ELF-1 (cell line): ENCODE data around the gene ALDOA.
A peak's percentile ranks its signal among the peaks of the same experiment; 100 is the strongest.
"Not testable (repeated sequence)": the region's sequence is repeated elsewhere in the genome, so short reads cannot be mapped to it uniquely, and the experiment has no call there.

ENCODE experiments used
- DNase-seq: peaks from one replicate; pipeline ENCODE4 v3.0.0-alpha.2; 2016; ENCODE audit warnings: low read depth, low spot score

Gene ALDOA

GRCh38 chr16:30090610-30091331 is 25.2 kb downstream of the ALDOA start:
- no peak for DNase-seq

- DNase-seq, result peak; percentile 97
Measured at GRCh38 chr16:30091474-30092372, 26.2 kb downstream of the ALDOA start, which contains the start of gene TBX6. Gene TBX6, minus strand, starts transcription at chr16:30091924. Its CDS starts 731 bp downstream, at chr16:30091193.

GRCh38 chr16:30092373-30093010 is 26.9 kb downstream of the ALDOA start:
- peak; percentile 97 for DNase-seq

- no peak for DNase-seq
Measured at GRCh38 chr16:30094541-30095165, 29.1 kb downstream of the ALDOA start.

GRCh38 chr16:30095166-30096078 is 29.9 kb downstream of the ALDOA start:
- no peak for DNase-seq

- DNase-seq, result peak; percentile 88
Measured at GRCh38 chr16:30096105-30096861, 30.7 kb downstream of the ALDOA start, which contains the start of gene YPEL3. Gene YPEL3, minus strand, starts transcription at chr16:30096213. Its CDS starts 731 bp downstream, at chr16:30095482.

GRCh38 chr16:30096862-30097563 is 31.5 kb downstream of the ALDOA start:
- no peak for DNase-seq

GRCh38 chr16:30104090-30104489 is 38.5 kb downstream of the ALDOA start:
- DNase-seq, result peak; percentile 57

GRCh38 chr16:30104492-30104891 is 38.9 kb downstream of the ALDOA start:
- peak; percentile 88 for DNase-seq

GRCh38 chr16:30108059-30108850 is 42.7 kb downstream of the ALDOA start:
- no peak for DNase-seq

GRCh38 chr16:30110661-30111060 is 45.1 kb downstream of the ALDOA start:
- DNase-seq, result no peak

GRCh38 chr16:30112197-30113030 is 46.9 kb downstream of the ALDOA start:
- peak; percentile 85 for DNase-seq

- no peak for DNase-seq
Measured at GRCh38 chr16:30113031-30113710, 47.6 kb downstream of the ALDOA start, which contains the start of gene GDPD3. Gene GDPD3, minus strand, starts transcription at chr16:30113537. Its CDS starts 59 bp downstream, at chr16:30113478.

- no peak for DNase-seq
Measured at GRCh38 chr16:30113711-30114333, 48.3 kb downstream of the ALDOA start.

GRCh38 chr16:30114411-30114810 is 48.9 kb downstream of the ALDOA start:
- DNase-seq, result no peak

- not testable (repeated sequence) for DNase-seq
Measured at GRCh38 chr16:30114833-30115232, 49.3 kb downstream of the ALDOA start.
